HG02938 (cell line): ENCODE measurements around the gene SULT2A1.
"Not testable (repeated sequence)": the region's sequence is repeated elsewhere in the genome, so short reads cannot be mapped to it uniquely, and the experiment has no call there.

Source experiments
- ATAC-seq: cut with Tn5 transposase; IDR thresholded peaks from one replicate; pipeline ENCODE4 v1.9.1; 2021; ENCODE audit warnings: mild to moderate bottlenecking, moderate library complexity; ENCODE audit not compliant: unreplicated experiment

SULT2A1 gene

GRCh38 chr19:47886010-47886559 lies at the start of gene SULT2A1:
SULT2A1 (minus strand) TSS chr19:47886315; CDS start chr19:47886257, 58 bp downstream.
- no peak for ATAC-seq

GRCh38 chr19:47928581-47928980 lies 42.5 kb upstream of the SULT2A1 start:
- ATAC-seq, result not testable (repeated sequence)

- not testable (repeated sequence) for ATAC-seq
Measured at GRCh38 chr19:47920107-47920506, 34.0 kb upstream of the SULT2A1 start.

GRCh38 chr19:47910191-47910590 lies 24.1 kb upstream of the SULT2A1 start:
- not testable (repeated sequence) for ATAC-seq

- not testable (repeated sequence) for ATAC-seq
Measured at GRCh38 chr19:47909350-47909749, 23.2 kb upstream of the SULT2A1 start.

GRCh38 chr19:47901370-47901769 lies 15.3 kb upstream of the SULT2A1 start:
- no peak for ATAC-seq

GRCh38 chr19:47899335-47899734 lies 13.2 kb upstream of the SULT2A1 start:
- no peak for ATAC-seq

- ATAC-seq, result no peak
Measured at GRCh38 chr19:47897861-47898260, 11.7 kb upstream of the SULT2A1 start.

GRCh38 chr19:47896773-47897172 lies 10.7 kb upstream of the SULT2A1 start:
- ATAC-seq, result no peak

GRCh38 chr19:47896019-47896418 lies 9.9 kb upstream of the SULT2A1 start:
- ATAC-seq, result no peak

GRCh38 chr19:47895165-47895782 lies 9.2 kb upstream of the SULT2A1 start:
- ATAC-seq, result no peak

GRCh38 chr19:47891923-47892666 lies 6.0 kb upstream of the SULT2A1 start:
- ATAC-seq, result no peak

GRCh38 chr19:47891622-47891922 lies 5.5 kb upstream of the SULT2A1 start:
- no peak for ATAC-seq

- ATAC-seq, result no peak
Measured at GRCh38 chr19:47890865-47891621, 4.9 kb upstream of the SULT2A1 start.

- ATAC-seq, result no peak
Measured at GRCh38 chr19:47885067-47885463, 1.1 kb downstream of the SULT2A1 start.

GRCh38 chr19:47882890-47883289 lies 3.2 kb downstream of the SULT2A1 start:
- ATAC-seq, result no peak

GRCh38 chr19:47881757-47882156 lies 4.4 kb downstream of the SULT2A1 start:
- no peak for ATAC-seq

GRCh38 chr19:47879385-47879784 lies 6.7 kb downstream of the SULT2A1 start:
- ATAC-seq, result not testable (repeated sequence)

GRCh38 chr19:47878906-47879305 lies 7.2 kb downstream of the SULT2A1 start:
- no peak for ATAC-seq

- ATAC-seq, result no peak
Measured at GRCh38 chr19:47865166-47865565, 20.9 kb downstream of the SULT2A1 start.

- no peak for ATAC-seq
Measured at GRCh38 chr19:47863514-47863936, 22.6 kb downstream of the SULT2A1 start.

- ATAC-seq, result no peak
Measured at GRCh38 chr19:47861630-47862029, 24.5 kb downstream of the SULT2A1 start.
